ENCODE measurements around the gene NFATC1. TPM values are rescaled to one million over a fixed set of nuclear protein-coding genes. Genes with fewer than 3 reads are reported as not detected.

NFATC1 gene
- total RNA-seq, 1 donor from 2014 or later = 40.2 TPM

GRCh38 chr18:79566771-79567431 lies 171.2 kb downstream of the NFATC1 start:
- intact Hi-C loops (cut with micrococcal nuclease) = no loop called here

DNA sequence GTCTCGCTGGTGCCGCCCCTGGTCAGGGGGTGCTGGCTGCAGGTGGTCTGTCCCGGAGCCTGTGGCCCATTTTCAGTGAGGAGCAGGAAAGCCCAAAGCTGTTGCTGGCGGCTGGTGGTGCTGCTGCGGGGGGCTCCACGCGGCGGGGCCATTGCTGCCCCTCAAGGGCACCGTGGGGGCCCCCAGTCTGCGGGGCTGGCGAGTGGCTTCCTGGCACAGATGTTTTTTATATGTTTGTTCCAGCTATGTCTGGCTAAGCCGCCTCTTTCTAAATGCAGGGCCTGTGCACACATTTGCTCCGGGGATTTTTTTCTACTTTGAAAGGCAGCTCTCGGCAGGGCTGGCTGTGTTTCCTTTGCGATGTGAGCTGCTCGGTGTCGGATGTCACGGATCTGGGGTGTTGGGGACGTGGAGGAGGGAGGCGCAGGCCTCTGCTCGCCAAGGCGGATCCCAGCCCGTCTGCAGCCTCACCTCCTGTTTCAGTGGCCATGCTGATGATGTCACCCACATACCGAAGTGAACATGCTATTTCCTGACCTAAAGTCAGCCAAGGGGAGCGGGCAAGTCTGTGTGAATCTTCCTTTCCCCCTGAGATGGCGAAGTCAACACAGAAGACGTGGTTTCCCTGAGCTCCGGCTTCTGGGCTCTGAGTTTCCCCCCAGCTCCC lies 171.9 kb downstream of the NFATC1 start:
- intact Hi-C loops (cut with micrococcal nuclease) = no loop called here

DNA sequence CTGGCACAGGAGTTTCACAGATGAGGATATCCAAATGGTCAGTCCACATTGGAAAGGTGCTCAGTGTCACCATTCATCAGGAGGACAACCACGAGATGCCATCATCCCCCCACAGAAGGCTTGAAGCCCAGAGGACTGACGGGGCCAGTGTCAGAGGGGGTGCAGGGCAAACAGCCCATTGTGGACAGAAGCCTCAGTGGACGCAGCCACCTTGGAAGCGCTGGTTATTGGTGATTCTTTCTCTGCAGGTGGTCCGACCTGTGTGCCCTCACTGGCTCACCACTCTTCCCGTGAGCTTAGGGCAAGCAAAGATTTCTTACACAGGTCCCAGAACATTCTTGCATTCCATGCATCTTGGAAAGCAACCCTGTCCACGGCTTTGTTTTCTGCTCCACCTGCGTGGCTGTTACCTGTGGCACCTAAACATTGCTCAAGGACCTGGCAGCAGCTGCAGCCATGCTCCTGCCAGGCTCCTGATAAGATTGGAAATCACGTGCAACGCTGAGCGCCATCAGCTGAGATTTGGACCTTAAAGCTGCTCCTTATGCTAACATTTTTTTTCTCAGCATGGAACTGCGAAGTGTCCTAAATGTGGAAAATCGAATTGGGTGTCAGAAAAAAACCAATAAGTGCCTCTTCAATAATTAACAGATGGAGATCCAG lies 172.9 kb downstream of the NFATC1 start:
- intact Hi-C loops (cut with micrococcal nuclease) = no loop called here

- intact Hi-C loops (cut with micrococcal nuclease) = no loop called here
Measured at GRCh38 chr18:79569720-79570119, 174.0 kb downstream of the NFATC1 start.

- intact Hi-C loops (cut with micrococcal nuclease) = no loop called here
Measured at GRCh38 chr18:79570266-79571201, 174.8 kb downstream of the NFATC1 start.

DNA sequence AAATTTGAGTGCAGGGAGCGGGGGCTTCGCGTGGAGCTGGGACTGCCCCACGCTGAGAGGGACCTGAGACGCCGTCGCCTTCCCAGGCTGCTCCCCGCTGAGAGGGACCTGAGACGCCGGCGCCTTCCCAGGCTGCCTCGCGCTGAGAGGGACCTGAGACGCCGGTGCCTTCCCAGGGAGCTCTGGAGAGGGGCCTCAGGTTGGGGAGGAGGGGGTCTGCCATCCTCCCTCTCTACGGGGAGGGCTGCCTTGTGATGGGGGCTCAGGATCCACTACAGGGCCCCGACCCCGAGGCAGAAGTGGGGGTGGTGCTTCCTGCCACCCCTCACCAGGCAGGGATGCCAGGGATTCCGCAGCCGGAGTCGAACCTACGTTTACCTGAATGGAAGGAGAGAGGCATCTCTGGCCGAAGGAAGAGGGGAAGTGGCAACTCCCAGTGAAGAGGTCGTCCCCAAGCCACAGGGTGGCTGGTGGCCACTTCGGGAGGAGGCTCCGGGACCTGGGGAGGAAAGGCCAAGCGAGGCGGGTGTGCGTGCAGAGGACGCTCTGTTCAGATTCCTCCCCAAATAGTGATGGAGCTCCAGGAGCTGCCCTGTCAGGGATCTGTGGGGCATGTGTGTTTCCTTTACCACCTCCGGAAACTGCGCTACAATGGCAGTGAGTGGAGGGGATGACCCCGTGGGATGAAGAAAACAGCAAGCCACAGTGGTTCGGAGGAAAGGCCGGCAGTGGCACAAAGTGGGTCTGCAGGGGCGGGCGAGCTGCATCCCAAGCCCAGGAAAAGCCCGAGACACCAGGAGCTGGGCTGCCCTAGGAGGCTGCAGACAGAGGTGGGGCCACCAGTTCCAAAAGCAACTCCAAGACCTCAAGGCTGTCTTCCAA lies 175.7 kb downstream of the NFATC1 start:
- intact Hi-C loops (cut with micrococcal nuclease) = no loop called here

DNA sequence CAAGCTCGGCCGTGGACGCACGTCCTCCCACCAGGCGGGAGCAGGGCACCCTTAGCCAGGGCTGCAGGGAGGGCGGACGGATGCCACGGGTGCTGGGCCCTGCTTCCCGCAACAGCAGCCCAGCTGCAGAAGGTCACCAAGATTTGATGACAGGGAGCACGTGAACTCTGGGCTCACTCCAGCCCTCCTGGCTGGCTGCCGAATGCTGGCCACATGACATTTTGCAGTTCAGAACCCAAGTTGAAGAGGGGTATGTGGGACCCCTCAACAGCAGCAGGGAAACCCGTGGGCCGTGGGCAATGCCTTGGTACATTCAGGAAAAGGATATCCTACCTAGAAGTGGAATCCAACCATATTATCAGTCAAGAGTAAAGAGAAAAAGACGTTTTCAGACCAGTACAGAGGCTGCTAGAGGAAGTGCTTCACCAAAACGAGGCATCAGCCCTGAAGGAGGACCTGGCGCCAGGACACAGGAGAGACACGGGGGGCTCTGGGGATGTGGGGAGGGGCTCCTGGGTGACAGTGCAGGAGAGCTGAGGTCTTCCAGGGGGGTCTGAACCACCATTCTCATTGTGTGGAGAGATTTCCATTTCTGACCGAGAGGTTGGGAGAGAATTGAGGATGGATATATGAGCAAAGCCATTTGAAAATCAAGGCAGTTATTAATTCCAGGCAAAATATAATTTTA lies 176.5 kb downstream of the NFATC1 start:
- intact Hi-C loops (cut with micrococcal nuclease) = no loop called here

GRCh38 chr18:79572848-79573451 lies 177.2 kb downstream of the NFATC1 start:
- intact Hi-C loops (cut with micrococcal nuclease) = no loop called here

DNA sequence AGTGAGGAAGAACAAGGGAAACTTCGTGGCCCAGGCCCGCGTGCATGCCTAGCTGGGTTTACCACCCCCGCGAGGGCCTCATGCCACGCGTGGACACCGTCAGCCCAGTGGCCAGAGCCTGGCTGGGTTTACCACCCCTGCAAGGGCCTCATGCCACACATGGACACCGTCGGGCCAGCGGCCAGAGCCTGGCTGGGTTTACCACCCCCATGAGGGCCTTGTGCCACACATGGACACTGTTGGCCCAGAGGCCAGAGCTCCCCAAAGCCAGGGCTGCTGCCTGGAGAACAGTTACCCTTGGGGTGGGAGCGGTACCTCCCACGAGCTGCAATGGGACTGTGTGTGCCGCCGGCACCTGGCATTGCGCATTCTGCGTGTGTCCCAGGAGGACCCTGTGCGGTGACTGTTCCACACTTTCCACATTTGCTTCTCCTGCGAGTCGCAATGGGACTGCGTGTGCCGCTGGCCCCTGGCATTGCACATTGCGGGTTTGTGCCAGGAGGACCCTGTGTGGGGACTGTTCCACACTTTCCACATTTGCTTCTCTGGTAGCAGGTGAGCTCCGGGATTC lies 178.3 kb downstream of the NFATC1 start:
- intact Hi-C loops (cut with micrococcal nuclease) = no loop called here

DNA sequence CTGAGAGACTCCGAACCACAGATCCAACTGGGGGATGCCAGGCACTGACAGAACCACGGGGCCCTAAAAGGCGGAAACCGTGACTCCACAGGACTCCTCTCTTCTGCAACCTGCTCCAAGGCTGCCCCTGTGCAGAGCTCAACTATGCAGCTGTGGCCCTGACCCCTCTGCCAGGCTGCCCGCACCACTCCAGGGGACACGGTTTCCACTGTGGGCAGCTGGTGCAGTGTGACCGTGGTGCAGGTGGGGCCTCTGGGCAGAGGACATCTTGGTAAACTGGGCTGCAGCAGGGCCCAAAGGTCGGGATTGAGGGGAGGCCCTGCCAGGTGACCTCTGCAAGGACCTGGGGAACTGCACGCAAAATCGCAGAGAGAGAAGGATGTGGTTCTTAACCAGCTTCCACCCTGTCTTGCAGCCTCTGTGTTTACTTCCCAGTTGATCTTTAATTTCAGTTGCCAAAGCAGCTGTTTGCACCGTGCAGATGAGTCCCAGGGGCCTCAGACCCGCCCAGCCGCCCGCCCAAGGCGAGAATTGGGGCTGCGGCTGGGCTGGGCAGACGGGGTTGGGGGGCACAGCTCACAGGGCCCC lies 179.3 kb downstream of the NFATC1 start:
- intact Hi-C loops (cut with micrococcal nuclease) = no loop called here

DNA sequence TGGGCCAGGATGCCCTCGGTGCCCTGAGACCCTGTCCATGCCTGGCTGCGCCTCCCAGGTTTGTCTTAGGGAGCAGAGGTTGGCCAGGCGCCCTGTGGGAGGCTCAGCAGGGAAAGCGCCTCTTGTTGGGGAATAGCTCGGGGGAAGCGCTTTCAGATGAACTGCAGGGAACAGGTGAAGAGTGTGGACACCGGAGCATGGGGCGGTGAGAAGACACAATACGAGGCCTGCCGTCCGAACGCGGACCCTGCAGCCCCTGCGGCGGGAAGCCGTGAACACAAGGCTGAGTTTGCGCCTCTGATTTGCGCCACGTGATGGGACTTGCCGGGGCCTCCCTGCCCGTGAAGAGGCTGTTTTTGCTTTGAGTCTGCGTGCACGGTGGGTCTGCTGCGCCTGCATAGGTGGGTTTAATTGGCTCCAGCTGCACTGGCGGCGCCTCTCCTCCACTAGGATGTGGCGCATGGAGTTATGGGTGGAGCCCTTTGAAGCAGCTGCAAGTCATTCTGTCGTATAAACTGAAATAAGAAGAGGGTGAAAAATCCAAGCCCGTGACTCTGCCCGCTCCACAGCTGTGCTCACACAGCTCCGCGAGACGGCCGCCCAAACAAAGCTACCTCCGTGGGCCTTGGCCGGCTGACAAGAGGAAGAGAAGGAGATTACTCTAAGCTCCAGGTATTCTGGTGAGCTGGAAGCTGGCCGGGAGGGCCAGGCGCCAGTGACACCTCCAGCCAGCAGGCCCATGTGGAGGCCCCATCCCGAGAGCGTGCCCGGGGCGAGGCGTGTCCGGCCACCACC lies 180.4 kb downstream of the NFATC1 start:
- intact Hi-C loops (cut with micrococcal nuclease) = no loop called here

DNA sequence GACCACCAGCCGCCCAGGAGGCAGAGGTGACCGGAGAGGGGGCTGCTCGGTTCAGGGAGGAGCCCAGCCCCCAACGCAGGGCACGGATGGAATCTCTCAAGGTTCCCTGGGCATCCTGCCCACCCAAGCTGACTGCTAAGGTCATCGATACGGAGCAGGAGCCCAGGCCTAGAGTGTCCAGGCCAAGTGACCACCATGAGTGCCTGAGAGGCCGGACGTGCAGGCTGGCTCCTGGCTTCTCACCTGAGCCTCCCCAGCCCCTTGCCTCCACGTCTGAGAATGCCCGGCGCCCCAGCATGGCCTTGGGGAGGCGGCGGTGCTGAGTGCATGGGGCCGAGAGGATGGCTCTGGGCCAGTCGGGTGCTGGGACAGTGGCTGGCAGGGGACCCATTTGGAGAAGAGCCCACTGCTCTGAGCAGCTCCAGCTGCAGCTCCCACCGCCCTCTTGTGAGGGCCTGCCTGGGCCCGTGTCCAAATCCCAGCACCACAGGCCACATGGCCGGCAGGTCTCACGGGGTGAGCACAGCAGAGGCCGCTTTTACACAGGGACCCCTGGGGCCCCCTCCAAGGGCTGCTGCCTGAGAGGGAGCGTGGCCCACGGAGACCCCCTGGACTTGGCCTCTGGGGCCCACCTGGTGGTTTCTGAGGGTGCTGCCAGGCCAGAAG lies 181.1 kb downstream of the NFATC1 start:
- intact Hi-C loops (cut with micrococcal nuclease) = no loop called here

DNA sequence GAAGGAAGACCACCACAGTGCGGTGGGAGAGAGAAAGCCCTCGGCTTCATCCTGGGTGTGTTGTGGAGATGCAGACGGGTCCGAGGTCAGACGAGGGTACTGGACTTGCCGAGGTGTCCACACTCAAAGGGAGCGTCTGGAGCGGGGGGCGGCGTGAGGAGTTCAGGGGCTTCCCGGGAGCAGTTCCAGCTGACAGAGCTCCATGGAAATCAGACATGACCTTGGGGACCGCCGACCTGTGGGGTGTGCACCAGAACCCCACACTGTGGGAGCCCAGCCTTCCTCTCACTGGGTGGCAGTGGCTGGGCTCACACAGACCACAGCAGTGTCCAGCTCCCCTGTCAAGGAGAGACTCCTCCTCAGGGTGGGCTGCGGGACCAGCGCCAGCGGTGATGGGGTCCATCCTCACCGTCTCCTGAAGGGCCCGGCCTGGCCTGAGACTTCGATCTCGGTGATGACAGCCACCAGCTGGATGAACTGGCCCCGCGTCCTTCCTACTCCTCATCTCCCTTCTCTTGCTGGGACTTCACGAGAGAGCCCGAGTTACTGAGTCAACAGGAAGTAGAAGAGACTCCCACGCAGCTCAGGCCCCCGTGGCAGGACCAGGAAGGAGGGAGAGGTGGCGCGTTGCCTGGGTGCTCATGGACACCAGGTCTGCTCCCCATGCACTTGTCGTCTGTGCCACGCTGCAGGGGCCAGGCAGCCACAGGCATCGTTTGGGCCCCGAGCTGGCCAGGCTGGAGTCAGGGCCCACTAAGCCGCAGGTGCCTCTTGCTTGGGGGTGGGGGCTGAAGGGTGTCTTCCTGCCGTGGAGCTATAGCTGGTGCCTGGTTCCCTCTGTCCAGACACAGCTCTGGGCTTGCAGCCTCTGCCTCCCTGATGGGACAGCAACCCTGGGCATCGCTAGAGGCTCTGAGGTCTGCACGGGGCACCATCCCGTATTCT lies 182.0 kb downstream of the NFATC1 start:
- intact Hi-C loops (cut with micrococcal nuclease) = no loop called here

DNA sequence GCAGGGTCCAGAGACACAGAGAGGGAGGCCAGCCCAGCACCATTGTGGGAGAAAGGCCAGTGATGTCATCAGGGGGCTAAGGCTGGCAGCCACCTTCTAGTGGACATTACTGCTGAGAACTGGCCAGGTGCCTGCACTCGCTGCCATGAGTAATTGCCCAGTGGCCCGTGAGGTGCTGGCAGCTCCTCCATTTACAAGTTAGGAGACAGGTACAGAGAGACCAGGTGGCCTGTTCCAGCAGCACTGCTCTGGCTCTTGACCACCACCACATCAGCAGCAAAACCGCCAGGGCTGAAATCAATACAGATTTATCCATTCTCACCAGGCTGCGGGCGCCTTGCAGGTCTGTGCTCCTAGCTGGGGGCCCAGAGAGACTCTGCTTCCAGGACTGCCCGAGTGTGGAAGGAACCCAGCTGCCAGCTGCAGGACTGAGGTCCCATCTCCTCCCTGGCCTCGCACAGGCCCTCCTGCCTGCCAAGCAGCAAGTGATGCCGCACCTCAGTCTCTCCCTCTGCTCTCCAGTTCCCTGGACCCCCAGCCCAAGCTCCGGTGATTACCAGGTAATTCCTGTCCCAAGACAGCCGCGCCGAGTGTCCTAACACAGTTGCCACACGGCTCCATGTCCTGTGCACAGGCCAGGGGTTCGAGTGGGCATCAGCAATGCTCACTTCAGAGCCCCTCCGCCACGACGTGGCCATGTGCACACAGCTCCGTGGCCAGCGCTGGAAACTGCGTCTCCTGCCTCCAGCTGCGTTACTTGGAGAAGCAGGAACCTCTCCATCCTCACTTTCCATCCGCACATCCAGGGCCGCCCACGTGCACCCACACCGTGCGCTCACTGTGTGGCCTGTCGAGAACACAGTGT lies 182.9 kb downstream of the NFATC1 start:
- intact Hi-C loops (cut with micrococcal nuclease) = no loop called here
